GM19324 (cell line): ENCODE data around the gene CYP1A1.

Experiments used
- ATAC-seq: cut with Tn5 transposase; IDR thresholded peaks from one replicate; pipeline ENCODE4 v1.9.1; 2021; ENCODE audit warnings: mild to moderate bottlenecking, moderate library complexity; ENCODE audit not compliant: unreplicated experiment, low FRiP score

Gene CYP1A1

GRCh38 chr15:74725225-74725774 is at the start of gene CYP1A1:
Gene CYP1A1, minus strand, starts transcription at chr15:74725528. Its CDS starts 2,431 bp downstream, at chr15:74723097.
- no peak for ATAC-seq

GRCh38 chr15:74773731-74774252 is 48.5 kb upstream of the CYP1A1 start:
- no peak for ATAC-seq

GRCh38 chr15:74773329-74773728 is 48.0 kb upstream of the CYP1A1 start:
- no peak for ATAC-seq

GRCh38 chr15:74770211-74770903 is 45.0 kb upstream of the CYP1A1 start:
- ATAC-seq: no peak

GRCh38 chr15:74769463-74770025 is 44.2 kb upstream of the CYP1A1 start:
- ATAC-seq: no peak

GRCh38 chr15:74768771-74769342 is 43.5 kb upstream of the CYP1A1 start:
- ATAC-seq: no peak

- no peak for ATAC-seq
These were observed 42.9 kb upstream of the CYP1A1 start for GRCh38 chr15:74768099-74768770.

- ATAC-seq: no peak
These were observed 42.1 kb upstream of the CYP1A1 start for GRCh38 chr15:74767167-74768098.

- ATAC-seq: no peak
These were observed 38.1 kb upstream of the CYP1A1 start for GRCh38 chr15:74763416-74763815.

- no peak for ATAC-seq
These were observed 37.4 kb upstream of the CYP1A1 start for GRCh38 chr15:74762791-74763150.

- ATAC-seq: no peak
These were observed 33.4 kb upstream of the CYP1A1 start for GRCh38 chr15:74758736-74759135.

- ATAC-seq: no peak
These were observed 29.4 kb upstream of the CYP1A1 start for GRCh38 chr15:74754593-74755215.

GRCh38 chr15:74752531-74752930 is 27.2 kb upstream of the CYP1A1 start:
- ATAC-seq: no peak

GRCh38 chr15:74752011-74752410 is 26.7 kb upstream of the CYP1A1 start:
- ATAC-seq: no peak

- no peak for ATAC-seq
These were observed 25.4 kb upstream of the CYP1A1 start for GRCh38 chr15:74750751-74751150.

GRCh38 chr15:74749832-74750231 is 24.5 kb upstream of the CYP1A1 start:
- no peak for ATAC-seq

- no peak for ATAC-seq
These were observed 23.1 kb upstream of the CYP1A1 start, which contains the start of gene CYP1A2 for GRCh38 chr15:74748322-74748946. Gene CYP1A2, plus strand, starts transcription at chr15:74748845. Its CDS starts 894 bp downstream, at chr15:74749739.

- no peak for ATAC-seq
These were observed 21.1 kb upstream of the CYP1A1 start for GRCh38 chr15:74746389-74746788.

- no peak for ATAC-seq
These were observed 17.1 kb upstream of the CYP1A1 start for GRCh38 chr15:74742422-74742821.
